Skeletal muscle cell (primary cell): Measurements from ENCODE around the gene CMTM7.

Source experiments
- DNase-seq: peaks from one replicate; pipeline ENCODE4 v3.0.0-alpha.2; 2010; ENCODE audit warnings: low read depth
- H3K4me3 ChIP-seq: 2 replicates; pipeline ENCODE4 v1.5.1; 2011; ENCODE audit warnings: low read depth, mild to moderate bottlenecking, control low read depth, low read length, moderate library complexity

The CMTM7 gene

GRCh38 chr3:32410367-32411246, 19.0 kb downstream of the CMTM7 start:
- H3K4me3 ChIP-seq: no peak overlapping the region
- no peak for DNase-seq

GRCh38 chr3:32411442-32411841, 19.8 kb downstream of the CMTM7 start:
- H3K4me3 ChIP-seq: no peak overlapping the region
- no peak for DNase-seq

- no peak for DNase-seq
- no peak overlapping the region for H3K4me3 ChIP-seq
Measured at GRCh38 chr3:32412887-32413286, 21.2 kb downstream of the CMTM7 start.

GRCh38 chr3:32413845-32414521, 22.3 kb downstream of the CMTM7 start:
- H3K4me3 ChIP-seq: no peak overlapping the region
- DNase-seq: no peak

GRCh38 chr3:32414522-32415202, 23.0 kb downstream of the CMTM7 start:
- H3K4me3 ChIP-seq: no peak overlapping the region
- no peak for DNase-seq

GRCh38 chr3:32419742-32420125, 28.1 kb downstream of the CMTM7 start:
- DNase-seq: no peak
- H3K4me3 ChIP-seq: no peak overlapping the region

- no peak for DNase-seq
- no peak overlapping the region for H3K4me3 ChIP-seq
Measured at GRCh38 chr3:32420126-32421038, 28.7 kb downstream of the CMTM7 start.

- no peak overlapping the region for H3K4me3 ChIP-seq
- DNase-seq: no peak
Measured at GRCh38 chr3:32421185-32421584, 29.5 kb downstream of the CMTM7 start.

GRCh38 chr3:32421991-32422859, 30.6 kb downstream of the CMTM7 start:
- H3K4me3 ChIP-seq: no peak overlapping the region
- no peak for DNase-seq

- H3K4me3 ChIP-seq: no peak overlapping the region
- no peak for DNase-seq
Measured at GRCh38 chr3:32422943-32423342, 31.3 kb downstream of the CMTM7 start.

GRCh38 chr3:32423534-32423933, 31.9 kb downstream of the CMTM7 start:
- no peak overlapping the region for H3K4me3 ChIP-seq
- DNase-seq: no peak

- DNase-seq: no peak
- H3K4me3 ChIP-seq: no peak overlapping the region
Measured at GRCh38 chr3:32423956-32424557, 32.4 kb downstream of the CMTM7 start.

GRCh38 chr3:32424581-32425250, 33.1 kb downstream of the CMTM7 start:
- H3K4me3 ChIP-seq: no peak overlapping the region

GRCh38 chr3:32428092-32429068, 36.7 kb downstream of the CMTM7 start:
- no peak for DNase-seq
- H3K4me3 ChIP-seq: no peak overlapping the region

More at GRCh38 chr3:32424581-32425250, 33.1 kb downstream of the CMTM7 start:
- DNase-seq: no peak

- H3K4me3 ChIP-seq: no peak overlapping the region
- DNase-seq: no peak
Measured at GRCh38 chr3:32430900-32431299, 39.2 kb downstream of the CMTM7 start.

GRCh38 chr3:32431481-32431880, 39.8 kb downstream of the CMTM7 start:
- no peak for DNase-seq

More at GRCh38 chr3:32431481-32431880, 39.8 kb downstream of the CMTM7 start:
- H3K4me3 ChIP-seq: no peak overlapping the region
